Thyroid gland (tissue), 4 donors: ENCODE measurements around the gene TLE1.

Experiments used
- POLR2A ChIP-seq, 2 donors: fragments of 450-650 bp; IDR thresholded peaks; one replicate each; pipeline ENCODE4 v1.6.1; 2017; ENCODE audit warnings: antibody characterized with exemption in 2 of 2, mild to moderate bottlenecking in 2 of 2, moderate library complexity in 1 of 2
- TF ChIP-seq, protein P1 (sequence below), 6 experiments: fragments of 200-600 bp in 3 of 6; fragments of 450-650 bp in 3 of 6; sonication (generic) in 3 of 6; IDR thresholded peaks; one replicate each; pipeline ENCODE4 v1.5.1; 2016 to 2019; ENCODE audit warnings: antibody characterized with exemption in 6 of 6, mild to moderate bottlenecking in 2 of 6, inconsistent platforms in 1 of 6, moderate library complexity in 1 of 6

GRCh38 chr9:81579381-81579780 is 110.0 kb downstream of the TLE1 start:
- TF ChIP-seq, protein P1, sequence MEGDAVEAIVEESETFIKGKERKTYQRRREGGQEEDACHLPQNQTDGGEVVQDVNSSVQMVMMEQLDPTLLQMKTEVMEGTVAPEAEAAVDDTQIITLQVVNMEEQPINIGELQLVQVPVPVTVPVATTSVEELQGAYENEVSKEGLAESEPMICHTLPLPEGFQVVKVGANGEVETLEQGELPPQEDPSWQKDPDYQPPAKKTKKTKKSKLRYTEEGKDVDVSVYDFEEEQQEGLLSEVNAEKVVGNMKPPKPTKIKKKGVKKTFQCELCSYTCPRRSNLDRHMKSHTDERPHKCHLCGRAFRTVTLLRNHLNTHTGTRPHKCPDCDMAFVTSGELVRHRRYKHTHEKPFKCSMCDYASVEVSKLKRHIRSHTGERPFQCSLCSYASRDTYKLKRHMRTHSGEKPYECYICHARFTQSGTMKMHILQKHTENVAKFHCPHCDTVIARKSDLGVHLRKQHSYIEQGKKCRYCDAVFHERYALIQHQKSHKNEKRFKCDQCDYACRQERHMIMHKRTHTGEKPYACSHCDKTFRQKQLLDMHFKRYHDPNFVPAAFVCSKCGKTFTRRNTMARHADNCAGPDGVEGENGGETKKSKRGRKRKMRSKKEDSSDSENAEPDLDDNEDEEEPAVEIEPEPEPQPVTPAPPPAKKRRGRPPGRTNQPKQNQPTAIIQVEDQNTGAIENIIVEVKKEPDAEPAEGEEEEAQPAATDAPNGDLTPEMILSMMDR (IDR thresholded peaks at IDR 0.05) = no peak
- no peak for TF ChIP-seq POLR2A (IDR thresholded peaks at IDR 0.05)
